Measurements from ENCODE around the gene P2RY8.
"Not testable (repeated sequence)": the region's sequence is repeated elsewhere in the genome, so short reads cannot be mapped to it uniquely, and the experiment has no call there.

Gene P2RY8

GRCh38 chrX:1542994-1543725 is 6.2 kb upstream of the P2RY8 start:
- no peak for DNase-seq

DNA sequence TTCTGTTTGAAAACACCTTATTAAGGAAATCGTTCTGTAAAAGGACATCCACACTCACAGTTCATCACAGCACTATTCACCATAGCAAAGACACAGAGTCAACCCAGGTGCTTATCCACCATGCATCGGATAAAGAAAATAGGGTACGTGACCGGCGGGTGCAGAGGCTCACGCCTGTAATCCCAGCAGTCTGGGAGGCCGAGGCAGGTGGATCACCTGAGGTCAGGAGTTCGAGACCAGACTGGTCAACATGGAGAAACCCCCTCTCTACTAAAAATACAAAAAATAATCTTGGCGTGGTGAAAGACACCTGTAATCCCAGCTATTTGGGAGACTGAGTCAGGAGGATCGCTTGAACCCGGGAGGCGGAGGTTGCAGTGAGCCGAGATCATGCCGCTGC is 2.2 kb upstream of the P2RY8 start:
- not testable (repeated sequence) for DNase-seq

DNA sequence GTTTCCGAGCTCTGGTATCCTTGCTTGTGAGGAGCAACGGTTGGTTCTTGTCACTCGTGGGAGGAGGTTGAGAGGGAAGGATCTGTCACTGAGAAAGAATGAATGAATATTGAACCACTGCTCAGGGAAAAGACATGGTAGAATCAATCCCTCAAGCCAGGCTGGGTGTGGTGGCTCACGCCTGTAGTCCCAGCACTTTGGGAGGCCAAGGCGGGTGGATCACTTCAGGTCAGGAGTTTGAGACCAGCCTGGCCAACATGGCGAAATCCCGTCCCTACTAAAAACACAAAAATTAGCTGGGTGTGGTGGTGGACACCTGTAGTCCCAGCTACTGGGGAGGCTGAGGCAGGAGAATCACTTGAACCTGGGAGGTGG is 718 bp upstream of the P2RY8 start:
- not testable (repeated sequence) for DNase-seq

DNA sequence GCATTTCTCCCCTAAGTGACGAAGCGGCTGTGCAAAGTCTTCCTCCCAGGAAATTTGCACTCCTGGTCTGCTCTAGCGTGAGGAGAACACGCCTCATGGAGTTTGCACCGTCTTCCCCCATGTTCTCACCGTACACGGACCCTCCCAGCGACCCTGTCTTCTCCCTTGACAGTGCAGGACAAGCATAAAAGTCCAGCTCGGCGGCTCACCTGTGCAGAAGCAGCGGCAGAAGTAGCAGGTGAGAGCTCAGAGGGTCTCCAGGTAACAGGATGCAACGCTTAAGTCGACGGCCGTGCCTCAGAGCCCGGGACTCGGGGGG is 314 bp downstream of the P2RY8 start:
- no peak for DNase-seq

- DNase-seq, result no peak
Measured at GRCh38 chrX:1535241-1536041, 1.5 kb downstream of the P2RY8 start.

DNA sequence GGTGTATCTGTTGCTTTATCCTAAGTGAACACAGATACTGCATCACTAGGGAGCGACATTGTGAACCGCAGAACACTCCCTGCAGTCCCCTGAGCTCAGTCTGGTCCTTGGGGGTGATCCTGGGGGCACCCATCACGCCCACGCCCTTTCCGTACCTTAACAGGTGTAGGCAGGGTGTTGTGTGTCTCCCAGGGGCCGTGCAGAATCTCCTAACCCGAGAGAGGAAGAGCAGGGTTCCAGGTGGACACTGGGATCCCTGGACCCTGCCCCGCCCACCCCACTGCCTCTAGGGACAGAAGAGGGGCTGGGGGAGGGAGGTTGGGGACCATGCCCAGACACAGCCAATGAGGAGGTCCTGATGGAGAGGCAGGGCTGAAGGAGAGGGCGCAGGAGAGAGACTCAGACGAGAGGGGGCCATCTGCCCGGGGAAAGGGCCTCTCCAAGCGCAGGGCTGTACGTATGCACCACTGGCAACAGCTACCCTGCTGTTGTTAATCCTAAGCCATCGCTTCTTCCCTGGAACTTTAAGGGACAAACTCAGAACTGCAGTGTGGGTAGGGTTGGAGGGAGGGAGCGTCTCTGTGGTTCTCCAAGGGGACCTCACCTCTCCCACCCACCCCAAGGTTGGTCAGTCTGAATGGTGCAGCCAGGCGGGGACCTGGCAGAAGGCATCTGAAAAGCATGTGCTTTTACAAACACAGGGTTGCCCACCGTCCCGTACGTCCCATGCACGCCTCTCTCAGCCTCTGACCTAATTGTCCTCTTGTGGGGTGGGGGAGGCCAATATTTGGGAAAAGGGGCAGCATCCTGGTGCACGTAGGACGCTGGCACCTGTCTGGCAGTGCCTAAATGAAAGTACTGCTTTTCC is 2.5 kb downstream of the P2RY8 start:
- DNase-seq, result no peak

DNA sequence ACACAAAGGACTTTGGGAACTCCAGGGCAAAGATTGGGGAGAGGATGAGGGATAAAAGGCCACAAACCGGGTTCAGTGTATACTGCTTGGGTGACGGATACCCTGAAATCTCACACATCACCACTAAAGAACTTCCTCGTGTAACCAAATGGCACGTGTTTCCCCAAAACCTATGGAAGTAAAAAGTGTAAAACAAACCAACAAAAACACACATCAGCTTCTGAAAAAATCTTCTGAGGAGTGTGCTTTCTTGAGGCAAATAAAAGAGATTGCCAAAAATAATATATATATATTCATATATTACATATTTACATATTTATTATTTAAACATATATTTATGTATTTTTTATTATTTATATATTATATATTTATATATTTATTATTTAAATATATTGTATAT is 3.9 kb downstream of the P2RY8 start:
- DNase-seq, result no peak

- no peak for DNase-seq
Measured at GRCh38 chrX:1531096-1531890, 5.7 kb downstream of the P2RY8 start.

DNA sequence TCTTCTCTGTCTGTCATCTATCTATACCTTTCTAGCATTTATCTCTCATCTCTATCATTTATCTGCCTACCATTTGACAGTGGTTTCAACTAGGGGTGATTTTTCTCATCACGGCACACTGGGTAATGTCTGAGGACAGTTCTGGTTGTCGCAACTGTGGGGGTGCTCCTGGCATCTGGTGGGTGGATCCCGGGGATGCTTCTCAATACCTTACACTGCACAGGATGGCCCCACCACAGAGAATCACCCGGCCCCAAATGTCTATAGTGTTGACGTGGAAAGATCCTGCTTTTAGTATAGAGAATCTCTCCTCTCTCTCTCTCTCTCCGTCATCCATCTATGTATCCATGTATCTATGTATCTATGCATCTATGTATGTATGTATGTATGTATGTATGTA is 7.2 kb downstream of the P2RY8 start:
- no peak for DNase-seq

GRCh38 chrX:1529328-1529727 is 7.7 kb downstream of the P2RY8 start:
- DNase-seq, result no peak

- DNase-seq, result no peak
Measured at GRCh38 chrX:1528884-1529203, 8.1 kb downstream of the P2RY8 start.

DNA sequence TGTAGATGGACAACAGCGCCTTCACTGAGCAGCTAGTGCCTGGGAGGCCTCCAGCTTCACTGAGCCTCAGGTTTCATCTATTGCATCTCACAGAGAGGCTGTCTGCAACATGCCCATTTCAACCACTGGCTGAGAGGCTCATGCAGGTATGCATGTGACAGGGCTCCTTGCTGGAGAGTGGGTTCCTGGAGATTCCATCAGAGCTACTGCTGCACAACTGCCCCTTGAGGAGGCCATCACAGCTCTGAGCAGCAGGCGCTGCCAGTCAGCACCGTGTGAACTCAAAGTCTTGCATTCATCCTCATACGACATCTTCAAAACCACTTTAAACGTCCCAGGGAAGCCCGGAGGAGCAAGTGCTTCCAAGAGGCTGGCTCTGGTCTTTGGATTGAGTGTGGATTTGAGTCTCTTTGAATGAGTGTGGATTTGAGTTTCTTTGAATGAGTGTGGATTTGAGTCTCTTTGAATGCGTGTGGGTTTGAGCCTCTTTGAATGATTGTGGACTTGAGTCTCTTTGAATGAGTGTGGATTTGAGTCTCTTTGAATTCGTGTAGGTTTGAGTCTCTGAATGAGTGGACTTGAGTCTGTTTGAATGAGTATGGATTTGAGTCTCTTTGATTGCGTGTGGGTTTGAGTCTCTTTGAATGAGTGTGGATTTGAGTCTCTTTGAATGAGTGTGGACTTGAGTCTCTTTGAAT is 8.7 kb downstream of the P2RY8 start:
- DNase-seq, result no peak

- no peak for DNase-seq
Measured at GRCh38 chrX:1527457-1527856, 9.5 kb downstream of the P2RY8 start.

GRCh38 chrX:1526565-1526964 is 10.4 kb downstream of the P2RY8 start:
- DNase-seq, result no peak

DNA sequence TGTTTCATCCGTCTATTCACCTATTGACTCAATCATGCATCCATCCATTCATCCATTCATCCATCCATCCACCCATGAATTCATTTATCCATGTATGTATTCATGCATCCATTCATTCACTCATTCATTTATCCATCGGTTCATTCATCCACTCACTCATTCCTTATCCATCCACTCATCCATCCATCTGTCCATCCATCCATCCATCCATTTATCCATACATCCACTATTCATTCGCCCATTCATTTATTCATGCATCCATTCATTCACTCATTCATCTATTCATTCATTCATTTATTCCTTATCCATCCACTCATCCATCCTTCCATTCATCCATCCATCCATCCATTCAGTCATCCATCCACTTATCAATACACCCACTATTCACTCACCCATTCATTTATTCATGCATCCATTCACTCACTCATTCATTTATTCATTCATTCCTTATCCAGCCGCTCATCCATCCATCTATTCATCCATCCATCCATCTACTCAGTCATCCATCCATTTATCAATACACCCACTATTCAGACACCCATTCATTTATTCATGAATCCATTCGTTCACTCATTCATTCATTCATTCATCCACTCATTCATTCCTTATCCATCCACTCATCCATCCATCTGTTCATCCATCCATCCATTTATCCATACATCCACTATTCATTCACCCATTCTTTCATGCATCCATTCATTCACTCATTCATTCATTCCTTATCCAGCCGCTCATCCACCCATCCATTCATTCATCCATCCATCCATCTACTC is 11.2 kb downstream of the P2RY8 start:
- no peak for DNase-seq

GRCh38 chrX:1524874-1525582 is 12.0 kb downstream of the P2RY8 start:
- DNase-seq, result no peak

DNA sequence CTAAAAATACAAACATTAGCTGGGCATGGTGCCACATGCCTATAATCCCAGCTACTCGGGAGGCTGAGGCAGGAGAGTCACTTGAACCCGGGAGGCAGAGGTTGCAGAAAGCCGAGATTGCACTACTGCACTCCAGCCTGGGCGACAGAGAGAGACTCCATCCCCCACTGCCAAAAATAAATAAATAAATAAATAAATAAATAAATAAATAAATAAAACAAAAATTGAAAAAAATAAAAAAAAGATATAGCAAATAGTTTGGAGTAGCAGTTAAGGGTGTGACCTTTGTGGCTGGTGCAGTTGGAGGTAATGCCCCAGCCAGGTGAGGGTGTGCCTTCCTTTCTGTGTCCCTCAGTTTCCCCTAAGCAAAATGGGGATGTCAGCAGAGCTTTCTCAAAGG is 14.1 kb downstream of the P2RY8 start:
- not testable (repeated sequence) for DNase-seq

GRCh38 chrX:1521459-1521956 is 15.5 kb downstream of the P2RY8 start:
- no peak for DNase-seq

DNA sequence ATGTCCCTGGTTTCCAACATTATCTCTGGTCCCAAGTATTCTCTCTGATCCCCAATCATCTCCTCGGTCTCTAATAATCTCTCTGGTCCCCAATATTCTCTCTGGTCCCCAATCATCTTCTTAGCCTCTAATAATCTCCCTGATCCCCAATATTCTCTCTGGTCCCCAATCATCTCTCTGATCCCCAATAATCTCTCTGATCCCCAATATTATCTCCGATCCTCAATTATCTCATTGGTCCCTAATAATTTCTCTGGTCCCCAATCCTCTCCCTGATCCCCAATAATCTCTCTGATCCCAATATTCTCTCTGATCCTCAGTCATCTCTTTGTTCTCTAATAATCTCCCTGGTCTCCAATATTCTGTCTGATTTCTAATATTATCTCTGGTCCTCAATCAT is 16.6 kb downstream of the P2RY8 start:
- no peak for DNase-seq

DNA sequence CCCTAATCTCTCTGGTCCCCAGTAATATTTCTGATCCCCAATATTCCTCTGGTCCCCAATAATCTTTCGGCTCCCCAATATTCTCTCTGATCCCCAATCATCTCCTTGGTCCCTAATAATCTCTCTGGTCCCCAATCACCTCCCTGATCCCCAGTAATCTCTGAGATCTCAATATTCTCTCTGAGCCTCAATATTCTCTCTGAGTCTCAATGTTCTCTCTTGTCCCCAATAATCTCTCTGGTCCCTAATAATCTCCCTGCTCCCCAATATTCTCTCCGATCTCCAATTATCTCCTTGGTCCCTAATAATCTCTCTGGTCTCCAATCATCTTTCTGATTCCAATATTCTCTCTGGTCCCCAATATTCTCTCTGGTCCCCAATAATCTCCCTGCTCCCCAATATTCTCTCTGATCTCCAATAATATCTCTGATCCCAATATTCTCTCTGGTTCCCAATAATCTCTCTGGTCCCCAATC is 17.9 kb downstream of the P2RY8 start:
- no peak for DNase-seq

DNA sequence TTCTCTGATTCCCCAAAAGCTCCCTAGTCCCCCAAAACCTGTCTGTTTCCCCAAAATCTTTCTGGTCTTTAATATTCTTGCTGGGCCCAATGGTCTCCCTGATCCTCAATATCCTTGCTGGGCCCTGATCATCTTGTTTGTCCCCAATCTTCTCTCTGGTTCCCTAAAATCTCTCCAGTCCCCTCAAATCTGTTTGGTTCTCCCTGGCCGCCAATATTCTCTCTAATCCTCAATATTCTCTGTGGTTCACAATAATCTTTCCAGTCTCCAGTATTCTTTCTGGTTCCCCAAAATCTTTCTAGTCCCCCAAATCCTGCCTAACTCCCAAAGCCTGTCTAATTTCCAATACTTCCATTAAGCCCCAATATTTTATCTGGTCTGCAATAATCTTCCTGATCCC is 18.5 kb downstream of the P2RY8 start:
- no peak for DNase-seq

All from retina (tissue), 1 donor.